NOMO-1 treated with dmso at 0.1 percent for 144 hours (cell line): ENCODE results near the gene CNNM3.

Experiments
- DNase-seq: peaks from one replicate; lab custom pipeline; 2025; ENCODE audit not compliant: unreplicated experiment; lab: John Stamatoyannopoulos, UW

CNNM3 gene

GRCh38 chr2:96816836-96817702, 1.0 kb downstream of the CNNM3 start:
- no peak for DNase-seq

GRCh38 chr2:96817882-96818281, 1.8 kb downstream of the CNNM3 start:
- no peak for DNase-seq

DNA sequence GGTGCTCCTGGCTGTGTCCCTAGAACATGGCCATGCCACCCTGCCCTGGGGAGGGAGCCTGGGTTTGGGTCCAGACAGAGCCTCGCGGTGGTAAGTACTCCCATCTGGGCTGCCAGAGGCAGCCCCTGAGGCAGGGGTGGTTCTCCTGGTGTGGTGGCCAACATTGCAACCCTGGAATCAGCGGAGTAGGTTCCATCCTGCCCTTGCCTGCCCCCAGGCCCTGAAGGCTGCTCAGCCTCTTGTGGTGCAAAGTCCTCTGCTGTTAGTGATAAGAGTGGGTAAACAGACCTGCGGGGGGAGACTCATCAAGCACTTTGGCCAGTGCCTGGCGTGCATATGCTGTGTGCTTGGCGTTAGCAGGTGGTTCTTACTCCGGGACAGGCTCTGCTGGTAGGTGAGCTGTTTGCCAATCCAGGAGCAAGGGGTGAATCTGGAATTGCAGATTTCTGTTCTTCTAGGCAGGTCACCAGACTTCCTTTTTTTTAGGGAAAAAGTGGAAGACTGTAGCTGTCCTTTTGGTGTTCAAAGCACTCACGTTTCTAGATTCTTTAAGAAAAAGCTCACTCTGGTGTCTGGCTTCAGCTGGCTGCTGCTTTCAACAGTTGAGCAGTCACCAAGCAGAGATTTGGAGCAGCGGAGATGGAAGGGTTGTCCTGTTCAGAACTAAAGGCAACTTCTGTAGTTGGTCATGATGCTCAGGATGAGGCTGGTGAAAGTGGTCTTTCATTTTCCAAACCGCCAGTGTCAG, 3.2 kb downstream of the CNNM3 start:
- DNase-seq = no peak

GRCh38 chr2:96819876-96820511, 3.9 kb downstream of the CNNM3 start:
- no peak for DNase-seq

DNA sequence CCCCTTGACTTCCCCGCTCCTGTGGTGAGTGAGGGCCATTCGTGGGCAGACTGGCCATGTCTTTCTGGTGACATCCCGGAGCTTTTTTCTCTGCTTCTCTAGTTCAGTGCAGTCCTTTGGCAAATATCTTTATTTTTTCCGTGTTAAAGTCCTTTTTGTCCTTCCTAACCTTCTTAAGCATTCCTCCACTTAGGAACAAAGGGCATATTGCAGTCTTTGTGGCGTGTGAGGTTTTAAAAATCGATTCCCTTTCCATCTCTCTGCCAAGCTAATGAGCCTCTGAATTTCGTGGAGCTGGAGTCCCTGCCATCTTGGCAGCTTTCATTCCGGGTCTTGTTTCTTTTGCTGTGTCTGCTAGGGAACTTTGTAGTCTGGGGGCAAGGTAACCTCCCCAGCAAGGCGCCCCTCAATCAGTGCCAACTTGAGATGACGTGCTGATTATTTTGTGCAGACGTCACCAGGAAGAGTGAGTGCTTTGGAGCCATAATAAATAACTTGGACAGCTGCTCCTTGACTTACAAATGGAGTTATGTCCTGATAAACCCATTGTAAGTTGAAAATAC, 5.1 kb downstream of the CNNM3 start:
- DNase-seq = no peak

DNA sequence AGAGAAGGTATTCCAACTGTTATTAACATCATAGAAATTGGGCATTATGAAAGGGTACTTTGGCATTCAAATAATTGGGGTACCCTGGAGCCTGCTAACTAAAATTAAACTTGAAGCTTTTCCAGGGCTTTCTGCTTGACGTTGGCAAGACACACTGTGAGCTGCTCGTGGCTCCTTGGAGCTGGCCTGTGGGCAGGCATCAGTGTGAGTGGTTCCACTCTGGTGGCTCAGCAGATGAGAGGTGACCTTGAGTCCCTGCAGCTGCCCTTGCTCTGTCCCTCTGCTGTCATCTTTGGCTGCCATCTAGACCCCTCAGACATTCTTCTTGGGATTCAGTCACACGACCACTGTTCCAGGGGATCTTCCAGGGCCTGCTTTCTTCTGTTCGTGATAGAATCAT, 6.7 kb downstream of the CNNM3 start:
- no peak for DNase-seq

DNA sequence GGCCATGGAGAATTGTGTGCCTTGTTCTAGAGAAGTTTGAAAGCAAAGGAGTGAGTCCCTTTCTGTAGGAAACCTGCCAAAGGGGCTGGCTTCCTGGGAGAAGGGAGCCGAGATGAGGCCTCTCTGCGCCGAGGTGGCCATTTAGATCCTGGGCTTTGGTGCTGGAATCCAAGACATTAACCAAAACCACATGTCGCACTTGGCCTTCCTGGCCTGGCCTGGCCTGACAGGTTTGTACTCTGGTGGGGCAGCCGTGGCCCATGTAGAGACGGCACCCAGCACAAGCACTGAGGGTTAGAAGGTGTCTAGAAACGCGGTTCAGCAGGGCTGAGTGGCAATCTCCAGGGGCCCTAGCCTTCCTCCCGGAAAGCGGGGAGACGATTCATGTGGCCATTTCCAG, 7.1 kb downstream of the CNNM3 start:
- no peak for DNase-seq

- DNase-seq = no peak
Observed at GRCh38 chr2:96824079-96824870, 8.2 kb downstream of the CNNM3 start.

DNA sequence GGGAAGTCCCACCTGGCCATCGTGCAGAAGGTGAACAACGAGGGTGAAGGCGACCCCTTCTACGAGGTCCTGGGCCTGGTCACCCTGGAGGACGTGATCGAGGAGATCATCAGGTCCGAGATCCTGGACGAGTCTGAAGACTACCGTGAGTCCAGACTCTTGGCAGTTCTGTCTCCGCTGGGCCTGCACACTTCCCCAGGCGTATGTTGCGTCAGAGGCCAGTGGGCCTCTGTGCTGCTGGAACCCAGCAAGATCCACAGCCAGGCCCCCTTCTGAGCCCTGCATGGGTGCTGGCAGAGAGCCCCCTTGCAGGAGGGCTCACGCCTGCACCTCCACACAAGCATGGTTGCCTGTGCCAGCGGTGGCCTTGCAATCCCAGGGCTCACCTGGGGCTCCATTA, 9.0 kb downstream of the CNNM3 start:
- DNase-seq = no peak

DNA sequence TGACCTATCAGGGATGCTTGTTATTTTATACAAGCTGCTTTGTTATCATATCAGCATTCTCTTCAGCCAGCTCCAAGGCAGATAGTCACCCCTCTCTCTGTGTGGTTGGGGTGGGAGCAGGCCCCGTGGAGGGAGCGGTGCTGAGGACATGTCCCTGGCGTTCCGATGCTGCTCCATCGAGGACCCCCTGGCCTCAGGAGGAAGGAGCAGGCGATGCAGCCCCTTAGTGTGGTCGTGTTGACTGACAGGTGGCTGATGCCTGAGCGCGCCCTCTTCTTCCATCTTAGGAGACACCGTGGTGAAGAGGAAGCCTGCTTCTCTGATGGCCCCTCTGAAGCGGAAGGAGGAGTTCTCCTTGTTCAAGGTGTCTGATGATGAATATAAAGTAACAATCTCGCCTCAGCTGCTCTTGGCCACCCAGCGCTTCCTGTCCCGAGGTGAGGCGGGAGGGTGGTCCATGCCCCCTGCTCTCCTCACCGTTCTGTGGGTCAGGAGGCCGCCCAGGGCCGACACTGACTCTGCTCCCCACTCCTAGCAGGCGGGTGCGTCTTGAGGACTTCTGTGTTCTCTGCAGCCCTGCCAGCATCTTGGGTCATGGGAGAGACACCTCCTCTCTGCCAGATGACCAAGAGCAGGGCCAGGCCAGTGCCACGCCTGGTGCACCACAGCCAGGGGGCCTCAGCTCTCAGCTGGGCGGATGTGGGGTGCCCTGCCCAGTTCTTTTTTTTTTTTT, 10.6 kb downstream of the CNNM3 start:
- no peak for DNase-seq

DNA sequence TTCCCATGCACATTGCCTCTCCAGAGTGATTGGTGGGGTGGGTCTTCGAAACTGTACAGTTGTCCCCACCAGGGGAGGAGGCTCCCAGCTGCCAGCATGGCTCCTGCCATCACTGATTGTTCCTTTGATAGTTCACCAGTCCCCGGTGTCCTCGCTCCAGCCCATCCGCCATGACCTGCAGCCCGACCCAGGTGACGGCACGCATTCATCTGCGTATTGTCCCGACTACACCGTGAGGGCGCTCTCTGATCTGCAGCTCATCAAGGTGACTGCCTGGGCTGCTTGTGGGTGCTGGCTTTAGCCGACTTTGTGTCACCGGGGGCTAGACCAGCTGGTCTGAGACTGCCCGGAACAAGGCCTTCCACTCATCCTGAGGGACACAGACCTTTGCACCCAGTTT, 12.4 kb downstream of the CNNM3 start:
- DNase-seq = no peak

DNA sequence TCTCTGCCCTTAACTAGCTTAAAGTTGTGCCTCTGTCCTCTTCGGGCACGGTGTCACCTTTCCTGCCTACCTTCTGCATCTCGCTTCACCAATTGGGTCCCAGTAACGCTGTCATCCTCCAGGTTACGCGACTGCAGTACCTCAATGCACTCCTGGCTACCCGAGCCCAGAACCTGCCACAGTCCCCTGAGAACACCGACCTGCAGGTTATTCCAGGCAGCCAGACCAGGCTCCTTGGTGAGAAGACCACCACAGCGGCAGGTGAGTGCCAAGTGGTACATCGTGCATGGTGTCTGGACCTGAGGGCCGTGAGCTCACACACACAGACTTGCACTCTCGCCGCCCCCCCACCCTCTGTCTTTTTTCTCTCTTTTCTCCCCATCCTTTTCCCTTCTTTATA, 12.8 kb downstream of the CNNM3 start:
- DNase-seq = no peak

DNA sequence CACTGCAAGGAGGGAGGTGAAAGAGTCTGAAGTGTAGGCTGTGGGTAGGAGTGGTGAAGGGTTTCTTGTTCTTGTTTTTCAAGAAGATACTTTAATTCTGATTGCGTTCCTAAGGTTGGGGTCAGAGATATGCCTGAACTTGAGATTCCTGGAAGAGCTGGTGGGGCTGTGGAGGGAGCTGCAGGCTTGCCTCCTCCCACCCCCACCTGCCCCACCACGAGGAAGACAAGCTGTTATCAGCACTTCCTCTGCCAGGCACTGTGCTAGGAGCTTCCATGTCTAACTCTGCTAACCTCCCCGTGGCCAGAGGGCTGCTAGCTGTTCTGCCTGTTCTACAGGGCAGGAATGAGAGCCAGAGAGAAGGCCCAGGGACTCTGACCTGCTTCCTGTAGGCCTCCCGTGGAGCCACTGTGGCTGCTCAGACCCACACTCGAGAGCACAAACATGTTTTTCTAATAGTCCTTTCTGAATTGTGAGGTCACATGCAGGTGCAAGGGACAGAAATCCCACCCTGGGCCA, 14.0 kb downstream of the CNNM3 start:
- no peak for DNase-seq

DNA sequence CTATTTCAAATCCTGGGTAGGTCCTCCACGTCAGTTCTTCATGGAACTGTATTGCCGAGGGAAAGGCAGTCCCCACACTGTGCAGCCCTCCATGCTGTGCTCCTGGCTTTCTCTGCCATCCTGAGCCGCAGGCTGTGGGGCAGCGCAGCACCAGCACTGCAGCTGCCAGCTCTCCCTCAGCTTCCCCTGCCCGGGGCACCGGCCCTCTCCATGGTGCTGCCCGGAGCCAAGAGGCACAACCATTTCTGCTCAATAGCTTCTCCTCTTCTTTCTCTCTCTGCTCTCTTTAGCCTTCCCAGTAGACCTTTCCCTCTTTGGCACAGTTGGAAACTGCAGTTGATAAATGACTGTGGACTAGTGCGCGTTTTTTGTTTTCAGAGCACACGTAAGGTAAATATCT, 15.6 kb downstream of the CNNM3 start:
- no peak for DNase-seq

GRCh38 chr2:96832408-96832753, 16.3 kb downstream of the CNNM3 start:
- no peak for DNase-seq

GRCh38 chr2:96832754-96833507, 16.9 kb downstream of the CNNM3 start:
- DNase-seq = no peak

DNA sequence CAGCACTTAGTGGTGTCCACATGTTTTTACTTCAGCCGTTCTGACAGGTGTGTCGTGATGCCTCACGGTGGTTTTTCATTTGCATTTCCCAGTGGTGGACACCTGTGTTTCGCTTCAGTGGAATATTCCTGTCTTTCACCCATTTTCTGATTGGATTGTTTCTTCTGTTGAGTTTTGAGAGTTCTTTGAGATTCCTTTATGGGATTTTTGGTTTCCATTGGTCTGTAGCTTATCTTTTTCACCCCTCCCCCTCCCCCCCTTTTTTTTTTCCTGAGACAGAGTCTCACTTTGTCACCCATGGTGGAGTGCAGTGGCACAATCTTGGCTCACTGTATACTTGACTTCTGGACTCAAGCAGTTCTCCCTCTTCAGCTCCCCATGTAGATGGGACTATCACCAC, 19.8 kb downstream of the CNNM3 start:
- DNase-seq = no peak

DNA sequence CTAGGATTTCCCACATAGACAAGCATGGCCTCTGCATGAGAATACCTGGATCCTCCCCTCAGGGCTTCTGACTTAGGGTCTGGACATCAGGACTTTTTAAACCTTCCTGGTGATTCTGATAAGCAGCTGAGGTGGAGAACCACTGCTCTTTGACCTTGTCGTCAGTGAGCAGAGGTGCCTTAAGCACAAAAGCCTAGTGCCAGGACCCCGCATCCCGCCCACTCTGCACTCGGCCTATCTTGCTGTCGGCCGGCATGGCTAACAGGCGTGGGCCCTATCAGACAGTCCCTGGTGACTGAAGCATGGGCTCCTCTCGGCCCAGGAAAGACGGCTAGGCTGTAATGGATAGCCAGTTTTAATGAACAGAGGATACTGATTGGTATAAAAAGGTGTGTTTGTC, 21.5 kb downstream of the CNNM3 start:
- DNase-seq = no peak
